ENCODE data around the gene NEB. TPM values are rescaled to one million over a fixed set of nuclear protein-coding genes. Genes with fewer than 3 reads are reported as not detected.

NEB gene
- total RNA-seq, 1 donor = 0.27 TPM

DNA sequence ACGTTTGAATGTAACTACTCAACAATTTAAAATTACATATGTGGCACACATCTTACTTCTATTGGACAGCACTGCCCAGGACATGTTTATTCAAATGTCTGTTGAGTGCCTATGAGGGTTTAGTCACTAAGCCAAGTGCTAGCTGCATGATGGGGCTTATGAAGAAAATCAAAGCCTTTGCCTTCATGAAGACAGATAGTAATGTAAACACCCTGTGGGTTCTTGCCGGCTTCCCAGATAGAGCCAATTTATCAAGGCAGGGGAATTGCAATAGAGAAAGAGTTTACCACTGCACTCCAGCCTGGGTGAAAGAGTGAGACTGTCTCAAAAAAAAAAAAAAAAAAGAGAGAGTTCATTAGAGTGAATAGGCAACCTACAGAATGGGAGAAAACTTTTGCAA is 43.7 kb upstream of the NEB start:
- H3K4me3 ChIP-seq (ENCODE audit: low read depth, low read length) = no peak overlapping the region
- TF ChIP-seq, protein P1, sequence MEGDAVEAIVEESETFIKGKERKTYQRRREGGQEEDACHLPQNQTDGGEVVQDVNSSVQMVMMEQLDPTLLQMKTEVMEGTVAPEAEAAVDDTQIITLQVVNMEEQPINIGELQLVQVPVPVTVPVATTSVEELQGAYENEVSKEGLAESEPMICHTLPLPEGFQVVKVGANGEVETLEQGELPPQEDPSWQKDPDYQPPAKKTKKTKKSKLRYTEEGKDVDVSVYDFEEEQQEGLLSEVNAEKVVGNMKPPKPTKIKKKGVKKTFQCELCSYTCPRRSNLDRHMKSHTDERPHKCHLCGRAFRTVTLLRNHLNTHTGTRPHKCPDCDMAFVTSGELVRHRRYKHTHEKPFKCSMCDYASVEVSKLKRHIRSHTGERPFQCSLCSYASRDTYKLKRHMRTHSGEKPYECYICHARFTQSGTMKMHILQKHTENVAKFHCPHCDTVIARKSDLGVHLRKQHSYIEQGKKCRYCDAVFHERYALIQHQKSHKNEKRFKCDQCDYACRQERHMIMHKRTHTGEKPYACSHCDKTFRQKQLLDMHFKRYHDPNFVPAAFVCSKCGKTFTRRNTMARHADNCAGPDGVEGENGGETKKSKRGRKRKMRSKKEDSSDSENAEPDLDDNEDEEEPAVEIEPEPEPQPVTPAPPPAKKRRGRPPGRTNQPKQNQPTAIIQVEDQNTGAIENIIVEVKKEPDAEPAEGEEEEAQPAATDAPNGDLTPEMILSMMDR (IDR thresholded peaks at IDR 0.05; ENCODE audit: insufficient read depth, low read length) = no peak
- DNase-seq (ENCODE audit: low read depth) = no peak

DNA sequence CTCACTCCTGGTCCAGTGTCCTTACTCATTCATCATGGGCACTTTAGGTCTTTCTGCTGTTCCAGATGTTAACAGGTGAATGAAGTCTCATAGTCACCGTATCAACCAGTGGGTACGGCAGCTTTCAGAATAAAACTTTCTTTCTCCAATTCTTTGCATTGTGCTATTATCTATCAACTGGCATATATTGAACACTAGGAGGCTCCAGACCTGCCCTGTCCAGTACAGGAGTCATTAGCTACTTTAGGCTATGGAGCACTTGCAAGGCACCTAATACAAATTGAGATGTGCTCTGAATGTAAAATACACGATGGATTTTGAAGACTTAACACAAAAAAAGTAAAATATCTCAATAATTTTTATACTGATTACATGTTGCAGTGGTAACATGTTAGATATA is 43.2 kb upstream of the NEB start:
- TF ChIP-seq, protein P1 (IDR thresholded peaks at IDR 0.05; ENCODE audit: insufficient read depth, low read length) = no peak
- no peak for DNase-seq (ENCODE audit: low read depth)

DNA sequence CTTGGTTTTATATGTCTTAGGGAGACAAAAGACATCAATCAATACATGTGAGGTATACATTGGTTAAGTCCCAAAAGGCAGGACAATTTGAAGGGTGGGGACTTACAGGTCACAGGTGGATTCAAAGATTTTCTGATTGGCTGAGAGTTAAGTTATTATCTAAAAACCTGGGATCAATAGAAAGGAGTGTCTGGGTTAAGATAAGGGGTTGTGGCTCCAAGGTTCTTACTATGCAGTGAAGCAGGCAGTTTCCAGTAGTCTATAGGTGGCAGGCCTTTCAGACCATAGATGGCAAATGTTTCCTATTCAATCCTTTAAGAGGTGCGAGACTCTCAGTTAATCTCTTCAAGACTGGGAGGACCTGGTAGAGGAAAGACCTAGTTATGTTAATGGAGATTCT is 42.1 kb upstream of the NEB start:
- H3K4me3 ChIP-seq (ENCODE audit: low read depth, low read length) = no peak overlapping the region
- TF ChIP-seq, protein P1 (IDR thresholded peaks at IDR 0.05; ENCODE audit: insufficient read depth, low read length) = no peak
- no peak for DNase-seq (ENCODE audit: low read depth)

More for the DNA sequence above, 43.2 kb upstream of the NEB start:
- no peak overlapping the region for H3K4me3 ChIP-seq (ENCODE audit: low read depth, low read length)

GRCh38 chr2:151775057-151775740 is 40.9 kb upstream of the NEB start:
- peak; percentile 28 for DNase-seq (ENCODE audit: low read depth)
- TF ChIP-seq, protein P1 (IDR thresholded peaks at IDR 0.05; ENCODE audit: insufficient read depth, low read length) = no peak
- H3K4me3 ChIP-seq (ENCODE audit: low read depth, low read length) = no peak overlapping the region

- DNase-seq (ENCODE audit: low read depth) = peak; percentile 74
- no peak overlapping the region for H3K4me3 ChIP-seq (ENCODE audit: low read depth, low read length)
- TF ChIP-seq, protein P1 (IDR thresholded peaks at IDR 0.05; ENCODE audit: insufficient read depth, low read length) = no peak
Observed at GRCh38 chr2:151774506-151774905, 40.2 kb upstream of the NEB start.

DNA sequence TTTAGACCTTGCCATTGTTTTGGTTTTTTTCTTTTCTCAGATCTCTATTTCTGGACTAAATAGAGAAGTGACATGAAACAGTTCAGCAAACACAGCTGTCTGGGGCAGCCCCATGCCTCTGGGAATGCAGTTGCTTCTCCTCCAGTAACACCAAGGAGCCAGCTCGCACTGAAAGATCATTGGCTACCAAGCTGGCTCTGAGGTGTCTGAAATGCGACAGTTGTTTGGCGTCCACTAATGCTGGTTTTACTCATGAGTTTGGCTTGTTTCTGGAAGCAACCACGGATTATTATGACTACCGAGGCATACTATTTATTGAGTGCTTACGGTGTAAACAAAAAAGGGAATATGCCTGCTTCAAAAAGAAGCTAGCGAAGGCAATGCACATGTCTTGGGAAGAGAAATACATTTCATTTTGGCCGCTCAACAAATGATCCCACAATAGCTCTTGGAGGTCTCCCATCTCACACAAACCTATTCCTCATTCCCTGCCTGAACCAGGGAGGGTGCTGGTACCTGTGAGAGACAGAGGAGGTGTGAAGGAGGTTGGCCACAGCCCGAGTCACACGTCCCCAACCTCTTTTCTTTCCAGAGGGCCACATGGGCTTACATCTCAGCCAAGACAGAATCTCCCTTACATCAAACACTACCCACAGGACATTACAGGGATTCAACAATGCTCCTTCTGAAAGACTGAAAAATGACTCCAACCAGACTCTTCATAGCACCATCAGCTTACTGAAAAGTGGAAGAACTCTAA is 37.5 kb upstream of the NEB start:
- TF ChIP-seq, protein P1 (IDR thresholded peaks at IDR 0.05; ENCODE audit: insufficient read depth, low read length) = no peak
- H3K4me3 ChIP-seq (ENCODE audit: low read depth, low read length) = no peak overlapping the region
- peak; percentile 66 for DNase-seq (ENCODE audit: low read depth)
